A549 (cell line): ENCODE results near the gene GALNT14.

Experiments used
- JUNB ChIP-seq: fragments of >200 bp; sonication (Bioruptor Twin); formaldehyde crosslinking; IDR thresholded peaks from 2 replicates; pipeline ENCODE4 v1.6.1; 2016
- TF ChIP-seq, protein P1 (sequence below): IDR thresholded peaks from 2 replicates; pipeline ENCODE4 v1.6.1; 2012

DNA sequence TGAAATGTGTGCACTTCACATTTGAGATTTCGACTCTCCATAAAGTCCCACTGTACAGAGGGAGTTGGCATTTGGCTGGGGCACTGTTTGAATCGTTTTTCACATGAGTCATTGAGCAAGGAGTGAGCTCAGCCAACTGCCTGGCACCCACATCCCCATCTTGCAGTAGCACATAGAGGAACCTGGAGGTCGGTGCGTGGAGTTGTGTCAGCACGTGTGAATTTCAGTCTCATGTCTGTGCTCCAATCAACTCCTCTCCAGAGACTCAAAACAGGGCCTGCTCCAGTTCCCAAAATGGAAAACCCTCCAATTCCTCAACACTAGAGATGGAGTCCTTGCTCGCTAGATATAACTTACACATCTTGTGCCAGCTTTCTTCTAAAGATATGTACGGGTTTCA is 204.2 kb downstream of the GALNT14 start:
- no peak for TF ChIP-seq JUNB
- TF ChIP-seq, protein P1, sequence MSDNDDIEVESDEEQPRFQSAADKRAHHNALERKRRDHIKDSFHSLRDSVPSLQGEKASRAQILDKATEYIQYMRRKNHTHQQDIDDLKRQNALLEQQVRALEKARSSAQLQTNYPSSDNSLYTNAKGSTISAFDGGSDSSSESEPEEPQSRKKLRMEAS = no peak
